ENCODE results near the gene OCA2.
"Not testable (repeated sequence)": the region's sequence is repeated elsewhere in the genome, so short reads cannot be mapped to it uniquely, and the experiment has no call there.

OCA2 gene

DNA sequence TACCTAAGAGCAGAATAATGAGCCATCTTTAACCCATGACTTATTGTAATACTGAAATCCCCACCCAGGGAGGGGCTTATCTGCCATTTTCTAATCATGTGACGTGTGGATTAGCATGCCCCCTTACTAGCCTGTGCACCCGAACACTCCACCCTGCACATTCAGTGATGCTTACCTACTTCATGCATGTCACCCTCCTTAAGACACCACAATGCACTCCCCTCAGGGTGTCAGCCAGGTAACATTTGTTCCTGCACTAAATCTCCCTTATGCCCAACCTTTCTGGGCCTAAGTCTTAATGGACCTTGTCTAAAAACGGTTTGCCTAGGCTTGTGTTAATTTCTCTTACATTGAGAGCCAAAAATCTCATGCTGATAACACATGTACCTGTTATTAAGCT lies 336.6 kb downstream of the OCA2 start:
- DNase-seq: no peak

DNA sequence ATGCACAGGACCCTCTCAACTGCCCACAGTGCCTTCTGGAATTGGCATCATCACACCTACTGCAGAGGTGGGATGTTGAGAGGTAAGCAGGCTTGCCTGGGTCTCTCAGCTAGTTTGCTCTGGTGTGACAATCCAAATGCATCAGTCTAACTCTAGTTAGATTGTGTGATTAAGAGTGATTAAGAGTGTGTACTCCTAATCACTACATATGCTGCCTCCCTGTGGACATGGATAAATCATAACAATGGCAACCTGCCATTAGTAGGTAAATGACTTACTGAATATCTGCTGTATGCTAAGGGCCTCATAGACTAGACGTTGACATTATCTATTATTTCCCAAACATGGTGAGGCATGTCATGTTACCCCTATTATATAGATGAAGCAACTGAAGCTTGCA lies 342.1 kb downstream of the OCA2 start:
- no peak for DNase-seq

DNA sequence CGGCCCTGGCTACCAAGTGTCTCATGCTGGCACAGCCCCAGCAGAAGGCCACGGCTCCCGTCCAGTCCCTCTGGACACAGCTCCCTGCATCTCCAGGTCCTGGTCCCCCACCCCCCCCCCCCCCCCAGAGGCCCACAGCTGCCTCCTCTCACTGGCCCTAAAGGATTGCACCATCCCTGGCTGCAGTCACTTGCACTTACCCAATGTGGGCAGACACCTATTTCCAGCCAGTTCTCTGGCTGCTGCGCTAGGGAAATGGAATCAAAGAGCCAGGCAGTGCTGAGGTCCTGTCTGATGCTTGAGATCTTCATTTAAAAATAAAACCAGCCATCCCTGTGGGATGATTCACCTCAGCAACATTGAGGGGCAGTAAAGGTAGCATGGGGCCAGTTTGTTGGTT lies 346.4 kb downstream of the OCA2 start:
- DNase-seq: no peak

DNA sequence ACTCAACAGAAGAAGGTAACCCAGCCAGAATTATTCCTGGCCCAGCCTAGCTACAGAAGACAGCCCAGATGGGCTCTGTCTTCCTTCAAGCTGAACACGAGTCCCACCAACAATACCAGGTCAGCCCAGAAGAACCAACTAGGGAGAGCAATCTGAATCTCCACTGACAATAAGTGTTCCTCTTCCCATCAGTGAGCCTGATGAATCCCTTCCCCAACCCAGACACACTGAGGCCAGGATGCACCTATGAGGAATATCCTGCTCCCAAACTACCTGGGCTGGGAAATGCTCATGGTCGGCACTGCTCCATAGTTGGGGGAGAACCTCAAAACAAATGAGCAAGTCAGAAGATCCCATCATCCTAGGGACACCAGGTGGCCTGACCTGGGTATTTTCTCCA lies 351.1 kb downstream of the OCA2 start:
- DNase-seq: no peak

DNA sequence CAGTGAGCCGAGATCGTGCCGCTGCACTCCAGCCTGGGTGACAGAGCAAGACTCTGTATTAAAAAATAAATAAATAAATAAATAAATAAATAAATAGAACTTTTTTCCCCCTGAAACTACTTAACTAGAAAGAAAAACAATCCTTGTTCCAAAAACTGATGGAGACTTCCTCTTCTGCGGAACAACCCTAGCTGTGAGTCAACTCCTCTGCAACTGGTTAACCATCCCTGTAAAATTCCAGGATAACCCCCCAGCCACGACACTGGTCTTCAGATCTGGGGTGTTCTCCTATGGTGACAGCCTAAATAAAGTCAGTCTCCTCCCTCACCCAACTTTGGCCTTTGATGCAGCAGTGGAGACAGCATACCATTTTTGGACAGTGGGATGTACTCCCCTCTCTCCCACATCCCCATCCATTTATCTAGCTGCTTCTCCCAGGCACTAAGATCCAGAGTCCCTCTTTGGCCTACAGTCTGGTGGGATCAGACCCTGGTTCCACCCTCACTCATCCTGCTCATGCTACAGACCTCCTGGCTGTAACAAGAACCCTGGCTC lies 352.6 kb downstream of the OCA2 start:
- no peak for DNase-seq

DNA sequence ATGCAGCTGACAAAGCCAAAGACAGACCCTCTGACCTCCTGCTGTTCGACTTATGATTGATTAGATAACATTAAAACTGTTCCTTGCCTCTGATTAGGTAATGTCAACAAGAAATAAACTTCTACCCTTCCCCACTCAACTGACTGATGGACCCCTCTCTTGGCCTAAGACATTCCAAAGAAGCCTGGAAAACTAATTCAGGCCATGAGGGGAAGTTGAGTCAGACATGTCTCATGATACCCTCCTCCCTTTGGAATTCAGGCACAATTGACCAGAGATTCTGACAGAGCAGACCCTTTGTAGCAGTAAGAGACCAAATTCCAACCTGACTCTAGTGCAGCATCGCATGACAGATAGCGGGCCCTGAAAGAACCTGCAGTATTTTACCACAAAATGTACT lies 354.5 kb downstream of the OCA2 start:
- DNase-seq: no peak

DNA sequence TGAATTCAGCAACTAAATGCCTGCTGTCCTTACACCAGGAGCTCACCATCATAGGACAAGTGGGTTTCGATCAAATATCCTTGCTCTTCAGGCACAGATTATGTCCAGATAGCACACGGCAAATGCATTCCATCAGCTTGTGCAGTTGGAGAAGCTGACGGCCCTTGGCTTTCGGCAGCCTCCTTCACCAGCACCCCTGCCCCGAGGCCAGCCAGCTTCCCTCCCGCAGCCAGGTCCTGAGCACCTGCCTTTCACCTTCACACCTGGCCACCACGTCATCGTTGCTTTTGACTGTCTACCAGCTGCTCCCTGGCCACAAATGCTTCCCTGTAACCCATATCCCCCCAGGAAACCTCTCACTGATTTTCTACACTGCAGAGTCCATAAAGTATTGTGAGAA lies 355.5 kb downstream of the OCA2 start:
- no peak for DNase-seq

DNA sequence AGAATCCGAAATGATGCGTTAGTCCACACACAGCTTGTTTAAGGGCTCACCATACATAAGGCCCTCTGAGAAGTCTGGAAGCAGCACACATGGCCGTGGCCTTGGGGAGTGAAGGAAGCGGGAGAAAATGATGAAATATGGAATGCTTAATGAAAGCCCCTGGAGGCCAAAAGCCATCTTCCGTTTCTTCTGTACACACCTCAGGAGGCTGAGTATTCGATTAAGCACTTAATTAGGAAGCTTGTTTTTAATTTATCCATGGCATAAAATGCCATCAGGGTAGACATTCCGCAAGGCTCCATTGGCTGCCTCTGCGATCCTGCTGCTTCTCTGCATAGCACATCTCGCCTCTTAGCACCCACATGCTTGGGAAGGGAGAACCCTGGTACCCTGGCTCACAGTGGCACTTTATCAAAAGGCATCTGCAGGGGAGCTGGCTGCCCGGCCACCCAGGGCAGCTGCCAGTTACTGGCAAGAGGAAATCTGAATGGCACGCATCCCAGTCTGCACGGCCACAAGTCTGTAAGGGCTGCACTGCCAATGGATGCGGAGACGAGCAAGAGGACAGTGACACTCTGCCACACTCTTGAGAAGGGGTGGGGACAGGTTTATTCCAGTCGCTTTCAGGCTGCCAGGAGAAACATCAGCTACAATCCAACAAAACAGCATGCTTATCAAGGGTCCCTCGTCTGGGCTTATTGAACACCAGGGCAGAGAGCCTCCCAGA lies 356.2 kb downstream of the OCA2 start:
- no peak for DNase-seq

DNA sequence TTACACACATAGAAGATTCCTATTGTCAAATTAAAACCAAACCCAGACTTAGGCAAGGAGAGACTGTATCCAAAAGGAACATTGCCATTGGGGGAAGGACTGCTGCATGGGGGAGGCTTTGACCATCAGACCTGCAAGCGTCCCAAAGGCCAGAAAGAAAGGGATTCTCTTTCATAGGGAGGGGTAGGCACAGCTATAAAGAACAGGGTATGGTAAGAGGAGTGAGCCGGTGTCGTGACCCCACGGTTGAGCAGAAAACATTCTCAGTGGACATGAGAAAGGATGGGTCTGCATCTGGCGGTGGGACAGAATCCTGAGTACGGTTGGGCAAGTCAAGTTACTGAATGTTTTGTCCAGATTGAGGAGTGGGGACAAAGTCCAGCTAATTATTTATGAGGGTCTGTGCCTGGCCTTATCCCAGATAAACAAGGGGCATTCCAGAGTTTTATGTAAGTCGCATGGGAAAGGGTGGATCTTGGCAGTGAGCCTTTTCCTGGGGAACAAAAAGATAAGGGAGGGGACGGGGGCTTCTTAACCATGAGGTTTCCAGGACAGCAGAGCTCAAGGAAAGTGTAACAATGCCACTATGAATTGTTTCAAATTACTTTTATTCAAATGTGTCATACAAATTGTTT lies 357.8 kb downstream of the OCA2 start:
- no peak for DNase-seq

DNA sequence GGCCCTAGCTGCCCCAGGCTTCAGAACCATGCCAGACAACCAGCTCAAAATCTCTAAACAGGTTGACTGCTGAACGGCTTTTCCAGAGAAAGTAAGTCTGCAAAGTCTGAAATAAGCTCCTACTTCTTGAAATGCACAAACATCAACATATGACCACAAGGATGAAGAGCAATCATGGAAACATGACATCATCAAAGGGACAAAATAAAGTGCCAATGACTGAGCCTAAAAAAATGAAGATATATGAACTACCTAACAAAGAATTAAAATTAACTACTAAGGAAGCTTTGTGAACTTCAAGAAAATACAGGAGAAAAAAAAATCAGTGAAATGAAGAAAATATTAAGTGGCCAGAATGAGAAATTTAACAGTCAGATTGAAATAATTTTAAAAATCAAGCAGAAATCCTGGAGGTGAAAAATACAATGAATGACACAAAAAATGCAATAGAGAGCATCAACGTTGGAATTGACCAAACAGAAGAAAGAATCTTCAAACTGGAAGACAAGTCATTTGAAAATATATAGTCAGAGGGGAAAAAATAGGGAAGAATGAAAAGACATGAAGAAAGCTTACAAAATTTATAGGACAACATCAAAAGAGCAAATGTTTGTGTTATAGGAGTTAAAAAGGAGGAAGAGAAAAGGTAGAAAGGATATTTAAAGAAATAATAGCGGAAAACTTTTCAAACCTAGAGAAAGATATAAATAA lies 364.2 kb downstream of the OCA2 start:
- DNase-seq: no peak

DNA sequence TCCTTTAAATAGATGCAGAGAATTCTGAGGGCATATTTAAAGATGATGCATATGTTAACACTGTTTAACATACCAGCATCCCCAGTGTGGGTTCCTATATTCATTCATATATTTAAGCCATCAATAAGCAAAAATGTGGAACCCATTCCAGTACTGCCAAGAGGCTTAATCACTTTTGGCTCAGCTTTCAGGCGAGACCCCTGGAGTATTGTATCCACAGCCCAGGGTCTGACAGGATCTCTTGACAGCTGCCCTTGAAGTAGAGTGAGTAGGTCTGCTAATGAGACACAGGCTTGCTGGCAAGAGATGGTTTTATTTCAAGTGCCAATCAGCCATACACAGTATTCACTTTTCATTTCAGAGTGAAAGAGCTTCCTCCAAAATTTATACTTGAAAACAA lies 367.3 kb downstream of the OCA2 start:
- no peak for DNase-seq

DNA sequence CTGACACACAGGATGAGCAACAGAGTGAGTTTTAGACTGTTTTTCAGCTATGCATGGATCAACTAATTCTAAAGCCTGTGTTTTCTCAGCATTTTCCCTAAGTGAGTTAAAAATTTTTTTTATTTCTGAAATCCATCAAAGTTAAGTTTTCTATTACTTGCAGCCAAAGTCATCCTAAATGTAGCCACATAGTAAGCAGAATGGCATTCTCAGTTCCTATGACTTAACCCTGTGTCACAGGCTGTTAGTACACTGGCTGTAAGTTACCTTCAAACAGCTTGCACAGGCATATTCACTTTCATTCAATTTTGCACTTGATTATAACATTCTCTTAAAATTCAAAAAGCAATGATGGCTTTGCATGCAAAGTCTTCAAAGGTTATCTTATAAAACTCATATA lies 368.2 kb downstream of the OCA2 start:
- no peak for DNase-seq

DNA sequence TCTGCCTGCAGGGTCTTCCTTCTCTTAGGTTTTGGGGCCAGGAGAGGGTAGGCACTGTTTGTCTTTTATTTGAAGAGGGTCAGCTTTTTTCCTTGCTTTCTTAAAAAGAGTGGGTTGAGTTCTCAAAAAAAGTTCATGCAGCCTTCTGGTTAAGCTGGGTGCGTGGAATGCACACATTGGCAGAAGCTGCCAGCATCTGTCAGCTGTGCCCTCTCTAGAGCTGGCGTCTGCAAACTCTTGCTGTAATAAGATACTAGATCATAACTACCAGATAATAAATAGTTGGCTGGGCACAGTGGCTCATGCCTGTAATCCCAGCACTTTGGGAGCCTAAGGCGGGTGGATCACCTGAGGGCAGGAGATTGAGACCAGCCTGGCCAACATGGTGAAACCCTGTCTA lies 373.4 kb downstream of the OCA2 start:
- no peak for DNase-seq

DNA sequence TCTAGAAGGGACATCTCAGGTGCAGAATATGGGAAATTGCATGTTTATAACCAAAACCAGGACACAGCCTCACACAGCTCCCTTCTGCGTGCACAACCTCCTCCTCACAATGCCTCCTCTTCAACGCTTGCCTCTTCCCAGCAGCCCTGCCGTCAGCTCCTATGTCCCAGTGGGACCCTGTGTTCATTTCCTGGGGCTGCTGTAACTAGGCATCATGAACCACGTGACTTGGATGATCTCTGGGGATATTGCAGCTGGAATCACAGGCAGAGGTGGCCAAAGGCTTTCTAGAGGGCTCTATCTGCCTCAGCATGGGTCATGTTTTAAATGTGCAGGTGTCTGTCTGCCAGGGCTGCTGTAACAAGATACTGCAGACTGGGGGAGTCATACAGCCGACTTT lies 375.3 kb downstream of the OCA2 start:
- DNase-seq: no peak

DNA sequence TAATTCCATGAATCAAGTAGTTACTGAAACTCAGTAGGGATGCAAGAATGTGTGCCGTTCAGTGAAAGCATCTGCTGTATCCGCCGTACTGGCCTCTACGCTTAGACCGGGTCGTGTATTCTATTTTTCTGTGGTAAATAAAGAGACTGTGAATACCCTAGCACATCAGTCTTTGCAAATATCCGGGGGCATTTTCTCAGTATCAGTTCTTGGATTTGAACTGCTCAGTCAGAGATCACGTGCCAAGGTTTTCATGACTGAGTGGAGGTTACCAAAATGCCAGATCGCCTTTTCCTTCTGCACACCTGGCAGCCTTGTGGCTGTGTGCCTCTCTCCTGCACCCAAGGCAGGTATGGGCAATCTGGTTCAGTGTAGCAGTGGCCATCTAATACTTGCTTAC lies 377.0 kb downstream of the OCA2 start:
- DNase-seq: no peak

DNA sequence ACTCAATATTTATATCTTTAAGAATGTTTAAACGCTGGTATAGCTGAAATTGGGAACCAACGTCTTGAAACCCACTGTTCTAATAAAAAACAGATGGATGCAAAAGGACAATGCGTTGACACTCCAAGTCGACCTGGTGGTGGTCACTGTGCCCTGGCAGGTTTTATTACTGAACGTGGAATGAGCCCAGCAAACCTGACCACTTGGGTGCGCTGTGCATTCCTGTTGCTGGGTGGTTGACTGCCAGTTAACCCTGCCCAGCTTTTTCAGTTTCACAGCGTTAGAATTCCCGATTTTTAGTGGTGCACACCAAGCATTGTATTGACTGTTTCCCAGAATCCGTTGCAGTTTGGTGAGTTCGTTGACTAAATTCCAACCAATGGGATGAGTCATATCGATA lies 384.4 kb downstream of the OCA2 start:
- no peak for DNase-seq

DNA sequence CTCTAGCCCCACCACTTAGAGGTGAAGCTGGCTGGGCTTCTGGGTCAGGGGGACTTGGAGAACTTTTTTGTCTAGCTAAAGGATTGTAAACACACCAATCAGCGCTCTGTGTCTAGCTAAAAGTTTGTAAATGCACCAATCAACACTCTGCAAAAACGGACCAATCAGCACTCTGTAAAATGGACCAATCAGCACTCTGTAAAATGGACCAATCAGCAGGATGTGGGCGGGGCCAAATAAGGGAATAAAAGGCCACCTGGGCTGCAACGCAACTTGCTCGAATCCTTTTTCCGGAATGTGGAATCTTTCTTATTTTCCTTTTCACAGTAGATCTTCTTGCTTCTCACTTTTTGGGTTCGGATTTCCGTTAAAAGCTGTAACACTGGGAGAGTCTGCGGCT lies 385.3 kb downstream of the OCA2 start:
- not testable (repeated sequence) for DNase-seq

DNA sequence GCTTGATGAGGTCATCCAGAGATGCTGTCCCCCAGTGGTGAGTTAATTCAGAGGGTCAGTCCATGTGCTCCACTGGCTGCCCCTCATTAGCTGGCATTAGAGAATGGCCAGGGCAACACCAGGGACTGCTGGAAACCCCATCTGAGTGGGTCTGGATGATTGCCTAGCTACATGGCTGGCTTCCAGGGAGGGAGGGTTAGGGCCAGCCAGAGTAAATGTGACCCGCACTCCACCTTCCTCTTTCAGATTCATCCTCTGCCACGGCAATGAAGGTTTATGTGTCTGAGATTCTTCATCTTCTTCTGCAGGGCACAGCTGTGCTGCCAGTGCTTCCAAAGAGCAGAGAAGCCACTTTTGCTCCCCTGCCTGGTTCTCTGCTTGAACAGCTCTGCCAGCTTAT lies 391.9 kb downstream of the OCA2 start:
- DNase-seq: no peak

DNA sequence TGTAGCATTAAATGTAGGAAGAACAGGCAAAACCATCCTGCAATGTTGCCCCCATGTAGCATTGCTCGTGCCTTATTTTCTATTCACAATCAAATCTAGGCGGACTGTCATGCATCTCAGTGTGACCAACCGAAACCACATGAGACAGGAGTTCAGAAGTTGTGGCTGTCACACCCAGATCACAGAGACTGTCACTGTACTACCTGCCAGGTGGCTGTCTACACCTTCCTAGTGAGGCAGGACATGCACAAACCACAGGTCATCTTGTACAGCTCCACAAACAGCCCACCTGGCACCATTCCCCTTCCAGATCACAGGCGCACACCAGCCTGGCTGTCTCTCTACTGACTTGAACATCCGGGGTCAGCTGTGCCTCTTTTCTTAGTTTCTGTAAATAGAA lies 392.8 kb downstream of the OCA2 start:
- DNase-seq: no peak

DNA sequence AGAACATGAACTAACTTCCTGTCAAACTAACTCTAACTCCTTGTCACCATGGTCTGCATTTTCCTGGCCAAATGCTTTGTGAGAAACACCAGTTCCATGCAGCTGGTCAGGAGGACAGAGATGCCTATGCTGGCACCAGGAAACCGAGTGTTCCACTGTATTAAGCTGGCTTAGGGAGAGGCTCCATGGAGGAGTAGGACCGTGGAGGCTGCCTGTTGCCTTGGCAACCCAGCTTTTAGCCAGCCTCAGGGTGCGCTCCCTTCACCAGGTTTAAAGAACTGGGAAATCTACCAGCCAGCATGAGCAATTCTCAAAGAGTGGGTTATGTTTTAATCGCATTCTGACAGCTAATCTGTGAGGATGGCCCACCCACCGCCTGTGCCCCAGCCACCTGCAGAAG lies 394.1 kb downstream of the OCA2 start:
- DNase-seq: no peak
